NCI-H2196 (cell line): ENCODE measurements around the gene USB1.
A peak's percentile ranks its signal among the peaks of the same experiment; 100 is the strongest.
"Not testable (repeated sequence)": the region's sequence is repeated elsewhere in the genome, so short reads cannot be mapped to it uniquely, and the experiment has no call there.

Experiments
- DNase-seq: peaks from one replicate; lab custom pipeline; 2025; ENCODE audit not compliant: unreplicated experiment; lab: John Stamatoyannopoulos, UW

The USB1 gene

GRCh38 chr16:57969451-57970123 lies 31.6 kb upstream of the USB1 start:
- no peak for DNase-seq

- no peak for DNase-seq
Measured at GRCh38 chr16:57970319-57970718, 30.9 kb upstream of the USB1 start.

- peak; percentile 3 for DNase-seq
Measured at GRCh38 chr16:57970970-57971369, 30.2 kb upstream of the USB1 start, which contains the start of gene CNGB1. Gene CNGB1, minus strand, starts transcription at chr16:57971128. Its CDS starts 3,842 bp downstream, at chr16:57967286.

- no peak for DNase-seq
Measured at GRCh38 chr16:57971848-57972247, 29.4 kb upstream of the USB1 start.

GRCh38 chr16:57972306-57972705 lies 28.9 kb upstream of the USB1 start:
- DNase-seq: no peak

- peak; percentile 14 for DNase-seq
Measured at GRCh38 chr16:57976331-57976796, 24.8 kb upstream of the USB1 start.

- no peak for DNase-seq
Measured at GRCh38 chr16:57977418-57978069, 23.7 kb upstream of the USB1 start.

- DNase-seq: not testable (repeated sequence)
Measured at GRCh38 chr16:57978070-57978465, 23.1 kb upstream of the USB1 start.

- DNase-seq: no peak
Measured at GRCh38 chr16:57979006-57979585, 22.1 kb upstream of the USB1 start.

GRCh38 chr16:57981636-57982035 lies 19.6 kb upstream of the USB1 start:
- DNase-seq: no peak

- no peak for DNase-seq
Measured at GRCh38 chr16:57982385-57982784, 18.8 kb upstream of the USB1 start.

GRCh38 chr16:57984443-57985203 lies 16.6 kb upstream of the USB1 start:
- no peak for DNase-seq

GRCh38 chr16:57985204-57986181 lies 15.7 kb upstream of the USB1 start:
- DNase-seq: no peak

- DNase-seq: no peak
Measured at GRCh38 chr16:57986196-57986595, 15.0 kb upstream of the USB1 start.

- no peak for DNase-seq
Measured at GRCh38 chr16:57987441-57988177, 13.6 kb upstream of the USB1 start.

GRCh38 chr16:57988929-57989328 lies 12.3 kb upstream of the USB1 start:
- DNase-seq: peak; percentile 69

- no peak for DNase-seq
Measured at GRCh38 chr16:57991551-57992059, 9.6 kb upstream of the USB1 start.

GRCh38 chr16:57992084-57992483 lies 9.1 kb upstream of the USB1 start:
- DNase-seq: no peak

- no peak for DNase-seq
Measured at GRCh38 chr16:57993438-57993837, 7.8 kb upstream of the USB1 start.
